GM23338 (cell line): ENCODE measurements around the gene RSAD1. TPM values are rescaled to one million over a fixed set of nuclear protein-coding genes. Genes with fewer than 3 reads are reported as not detected.

Source experiments
- ATAC-seq: fragments of 200-7000 bp; cut with Tn5 transposase; 3 replicates; pipeline ENCODE4 v1.9.1; 2020
- DNase-seq: peaks from one replicate; pipeline ENCODE4 v3.0.0-alpha.2; 2015; ENCODE audit warnings: low spot score
- H2AFZ ChIP-seq: fragments of 200-600 bp; sonication (generic); 2 replicates; pipeline ENCODE4 v1.8.0; 2016; ENCODE audit warnings: antibody characterized with exemption, mild to moderate bottlenecking, moderate library complexity
- H3F3A ChIP-seq: fragments of 200-600 bp; sonication (generic); replicated peaks from 2 replicates; pipeline ENCODE4 v1.8.0; 2017; ENCODE audit warnings: antibody characterized with exemption, mixed run types, low read depth
- H3K27ac ChIP-seq: fragments of 200-600 bp; sonication (generic); 2 replicates; pipeline ENCODE4 v1.6.1; 2016; ENCODE audit warnings: low read depth
- H3K27me3 ChIP-seq: fragments of 200-600 bp; sonication (generic); 2 replicates; pipeline ENCODE4 v1.8.0; 2016; ENCODE audit warnings: mild to moderate bottlenecking, mixed run types, moderate library complexity; ENCODE audit not compliant: insufficient read depth
- H3K36me3 ChIP-seq: fragments of 200-600 bp; sonication (generic); 2 replicates; pipeline ENCODE4 v1.8.0; 2016; ENCODE audit warnings: mild to moderate bottlenecking; ENCODE audit not compliant: insufficient read depth
- H3K4me1 ChIP-seq: fragments of 200-600 bp; sonication (generic); 2 replicates; pipeline ENCODE4 v1.8.0; 2016; ENCODE audit warnings: mild to moderate bottlenecking, moderate library complexity; ENCODE audit not compliant: insufficient read depth
- H3K4me2 ChIP-seq: fragments of 200-600 bp; sonication (generic); 2 replicates; pipeline ENCODE4 v1.7.1; 2017; ENCODE audit warnings: mixed run types
- H3K4me3 ChIP-seq: fragments of 200-600 bp; sonication (generic); 2 replicates; pipeline ENCODE4 v1.6.1; 2016; ENCODE audit warnings: mixed run types
- H3K79me2 ChIP-seq: fragments of 200-600 bp; sonication (generic); replicated peaks from 2 replicates; pipeline ENCODE4 v1.8.0; 2017; ENCODE audit warnings: mild to moderate bottlenecking; ENCODE audit not compliant: insufficient read depth
- H3K9me2 ChIP-seq: fragments of 200-600 bp; sonication (generic); 2 replicates; pipeline ENCODE4 v1.8.0; 2017; ENCODE audit not compliant: insufficient read depth
- H4K20me1 ChIP-seq: fragments of 200-600 bp; sonication (generic); replicated peaks from 2 replicates; pipeline ENCODE4 v1.8.0; 2017; ENCODE audit warnings: mild to moderate bottlenecking; ENCODE audit not compliant: insufficient read depth
- H3K27ac Mint-ChIP-seq: 2 replicates; pipeline ENCODE4 v1.8.0; 2020; ENCODE audit warnings: inconsistent platforms, mild to moderate bottlenecking, moderate library complexity, mixed read lengths
- H3K27me3 Mint-ChIP-seq: 3 replicates; pipeline ENCODE4 v1.8.0; 2022; ENCODE audit warnings: low read depth, mild to moderate bottlenecking, moderate library complexity, mixed read lengths, inconsistent platforms; ENCODE audit not compliant: insufficient read depth, poor library complexity
- H3K36me3 Mint-ChIP-seq: 3 replicates; pipeline ENCODE4 v1.8.0; 2021; ENCODE audit warnings: low read depth, mild to moderate bottlenecking, inconsistent platforms, moderate library complexity, mixed read lengths
- H3K4me1 Mint-ChIP-seq: 3 replicates; pipeline ENCODE4 v1.8.0; 2020; ENCODE audit warnings: mild to moderate bottlenecking, inconsistent platforms, mixed read lengths
- H3K4me3 Mint-ChIP-seq: 3 replicates; pipeline ENCODE4 v1.8.0; 2021; ENCODE audit warnings: moderate library complexity, mild to moderate bottlenecking, inconsistent platforms, mixed read lengths
- H3K9me3 Mint-ChIP-seq: 3 replicates; pipeline ENCODE4 v1.8.0; 2020; ENCODE audit warnings: moderate library complexity, mild to moderate bottlenecking, inconsistent platforms, mixed read lengths
- CREB1 ChIP-seq: fragments of 250-450 bp; sonication (Bioruptor Pico); IDR thresholded peaks from 2 replicates; pipeline ENCODE4 v1.5.0; 2020; ENCODE audit warnings: low read depth, mild to moderate bottlenecking, moderate library complexity
- CTCF ChIP-seq, 2 experiments: fragments of 200-600 bp in 1 of 2; sonication (generic) in 1 of 2; conservative IDR thresholded peaks; 2 replicates each; pipeline versions ENCODE4 v1.5.1 to v1.6.1; 2016 to 2017; ENCODE audit warnings: antibody characterized with exemption in 2 of 2, low read depth in 2 of 2, mild to moderate bottlenecking in 2 of 2, moderate library complexity in 1 of 2
- ETS1 ChIP-seq: IDR thresholded peaks from 2 replicates; pipeline ENCODE4 v1.6.1; 2016; ENCODE audit warnings: antibody characterized with exemption
- EZH2 ChIP-seq: fragments of 200-600 bp; sonication (generic); IDR thresholded peaks from one replicate; pipeline ENCODE4 v1.8.0; 2017; ENCODE audit warnings: antibody characterized with exemption, mild to moderate bottlenecking, low read depth; ENCODE audit not compliant: unreplicated experiment
- EZH2phosphoT487 ChIP-seq: fragments of 200-600 bp; sonication (generic); IDR thresholded peaks from one replicate; pipeline ENCODE4 v1.8.1; 2018; ENCODE audit warnings: antibody characterized with exemption; ENCODE audit not compliant: unreplicated experiment
- JUNB ChIP-seq: IDR thresholded peaks from one replicate; pipeline ENCODE4 v1.6.1; 2016; ENCODE audit warnings: antibody characterized with exemption; ENCODE audit not compliant: unreplicated experiment
- NANOG ChIP-seq: IDR thresholded peaks from 2 replicates; pipeline ENCODE4 v1.6.1; 2016; ENCODE audit warnings: antibody characterized with exemption, borderline replicate concordance
- POLR2AphosphoS5 ChIP-seq: IDR thresholded peaks from 2 replicates; pipeline ENCODE4 v1.6.1; 2016; ENCODE audit warnings: antibody characterized with exemption, low read depth
- REST ChIP-seq: IDR thresholded peaks from one replicate; pipeline ENCODE4 v1.6.1; 2018; ENCODE audit warnings: antibody characterized with exemption; ENCODE audit not compliant: unreplicated experiment
- STAT1 ChIP-seq: IDR thresholded peaks from one replicate; pipeline ENCODE4 v1.6.1; 2016; ENCODE audit warnings: antibody characterized with exemption; ENCODE audit not compliant: unreplicated experiment
- ZNF114 ChIP-seq: fragments of 250-450 bp; sonication (Bioruptor Pico); IDR thresholded peaks from 2 replicates; pipeline ENCODE4 v1.5.0; 2020; ENCODE audit warnings: mild to moderate bottlenecking, moderate library complexity
- ZNF331 ChIP-seq: fragments of 250-450 bp; sonication (Bioruptor Pico); IDR thresholded peaks from 2 replicates; pipeline ENCODE4 v1.5.0; 2020; ENCODE audit warnings: low read depth, mild to moderate bottlenecking, moderate library complexity
- ZNF462 ChIP-seq: fragments of 250-450 bp; sonication (Bioruptor Pico); IDR thresholded peaks from 2 replicates; pipeline ENCODE4 v1.5.0; 2020; ENCODE audit warnings: mild to moderate bottlenecking, moderate library complexity
- polyA plus RNA-seq: library from polyadenylated mRNA; unstranded; fragments of >200 nt; fragmentation: Nextera tagmentation; extraction: Ambion mirVana; gene quantifications from 2 replicates; pipeline ENCODE4 v1.2.1, GENCODE V29; 2016
- total RNA-seq: library from RNA; depleted of rRNA; stranded (reverse); fragments of >200 nt; shearing (Covaris generic); gene quantifications from 2 replicates; pipeline ENCODE4 v1.2.3, GENCODE V29; 2014

RSAD1 gene
- total and polyA plus RNA-seq, 2 experiments from 2014 or later: 18.4 to 28.7 TPM

- Histone ChIP-seq H3K27ac (no peak overlapping the region), H2AFZ (peak overlapping the region; percentile 98), H4K20me1 (no peaks in the 10 kb centered on the region), H3K9me2 (no peaks in the 10 kb centered on the region), H3K27me3 (no peaks in the 10 kb centered on the region; the same call in 1 of the 2 replicates), H3F3A (peaks cover 6% of the 10 kb centered on the region; the same call in 1 of the 2 replicates), H3K36me3 (no peaks in the 10 kb centered on the region), H3K4me3 (peak overlapping the region; percentile 92), H3K4me1 (peaks cover 10% of the 10 kb centered on the region; the same call in 1 of the 2 replicates), H3K4me2 (peak overlapping the region; percentile 96), H3K79me2 (no peaks in the 10 kb centered on the region)
- Mint-ChIP-seq H3K27me3 (peaks cover 11% of the 10 kb centered on the region), H3K4me3 (peak overlapping the region; percentile 86), H3K27ac (no peak overlapping the region), H3K36me3 (peaks cover 2% of the 10 kb centered on the region; the same call in 1 of the 3 replicates), H3K9me3 (no peaks in the 10 kb centered on the region), H3K4me1 (peaks cover 31% of the 10 kb centered on the region)
- TF ChIP-seq CTCF (conservative IDR thresholded peaks at IDR 0.05; ENCODE audit: low read depth in 2 of 2): no peak
- no peak for TF ChIP-seq STAT1
- no peak for TF ChIP-seq REST
- TF ChIP-seq POLR2AphosphoS5: no peak
- TF ChIP-seq NANOG: no peak
- no peak for TF ChIP-seq ZNF462 (CRISPR knock-in tag)
- TF ChIP-seq ETS1: no peak
- no peak for TF ChIP-seq JUNB
- no peak for TF ChIP-seq EZH2
- no peak for TF ChIP-seq ZNF114 (CRISPR knock-in tag)
- TF ChIP-seq ZNF331 (CRISPR knock-in tag): no peak
- no peak for TF ChIP-seq EZH2phosphoT487
- no peak for TF ChIP-seq CREB1 (CRISPR knock-in tag)
- ATAC-seq (peak; percentile 9), DNase-seq (no peak)
Measured at GRCh38 chr17:50508573-50509460, 30.2 kb downstream of the RSAD1 start.
